Stimulated activated naive CD8-positive, alpha-beta T cell treated with anti-CD3 and anti-CD28 coated beads, Interleukin-15, Interleukin-2, amounts not matched to agents 100 ng/mL and 50 ng/mL, for 24 hours (primary cell): ENCODE results near the gene RTL1.

Source experiments
- H3K27ac Mint-ChIP-seq: one replicate; pipeline ENCODE4 v1.8.0; 2021; ENCODE audit warnings: mild to moderate bottlenecking, mixed read lengths
- H3K27me3 Mint-ChIP-seq: one replicate; pipeline ENCODE4 v1.8.0; 2021; ENCODE audit warnings: mixed read lengths
- H3K36me3 Mint-ChIP-seq: one replicate; pipeline ENCODE4 v1.8.0; 2021; ENCODE audit warnings: low read depth, mixed read lengths
- H3K4me1 Mint-ChIP-seq: one replicate; pipeline ENCODE4 v1.8.0; 2021; ENCODE audit warnings: low read depth, mixed read lengths
- H3K4me3 Mint-ChIP-seq: one replicate; pipeline ENCODE4 v1.8.0; 2021; ENCODE audit warnings: mild to moderate bottlenecking, mixed read lengths
- H3K9me3 Mint-ChIP-seq: one replicate; pipeline ENCODE4 v1.8.0; 2021; ENCODE audit warnings: mixed read lengths

The RTL1 gene

DNA sequence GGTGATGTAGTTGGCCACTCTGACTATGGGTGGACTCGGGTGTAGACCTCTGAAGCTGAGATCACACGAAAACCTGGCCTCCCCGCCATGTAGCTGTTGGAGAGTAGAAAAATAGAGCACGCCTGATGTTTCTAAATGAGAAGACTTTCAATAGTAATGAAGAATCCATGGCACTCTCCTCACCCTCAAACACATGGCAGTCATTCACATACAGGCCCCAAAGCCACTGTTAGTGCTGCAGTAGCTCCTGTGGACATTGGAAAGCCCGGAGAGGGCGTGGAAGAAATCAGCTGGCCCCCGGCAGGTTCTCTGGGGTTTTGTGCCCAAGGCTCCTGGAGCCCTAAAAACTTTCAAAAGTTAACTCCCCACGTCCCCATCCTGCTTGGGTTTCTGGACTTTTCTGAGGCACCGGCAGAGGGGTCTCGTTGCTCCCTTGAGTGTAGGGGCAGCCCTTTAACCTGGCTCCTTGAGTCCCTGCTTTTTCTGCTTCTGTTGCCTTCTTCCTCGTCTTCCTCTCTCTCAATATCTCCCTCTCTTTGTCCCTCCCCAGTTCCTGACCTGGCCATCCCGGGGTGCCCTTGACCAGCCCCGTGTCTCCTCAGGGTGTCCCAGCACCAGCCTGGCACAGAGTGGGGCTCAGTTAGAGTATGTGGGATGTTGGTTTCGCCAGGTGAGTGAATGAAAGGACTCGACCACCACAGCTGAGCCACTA lies 69.3 kb downstream of the RTL1 start:
- H3K4me3 Mint-ChIP-seq, result no peak overlapping the region
- H3K36me3 Mint-ChIP-seq, result no peaks in the 10 kb centered on the region
- no peaks in the 10 kb centered on the region for H3K9me3 Mint-ChIP-seq
- H3K4me1 Mint-ChIP-seq, result no peaks in the 10 kb centered on the region
- no peak overlapping the region for H3K27ac Mint-ChIP-seq
- peaks cover 16% of the 10 kb centered on the region for H3K27me3 Mint-ChIP-seq

DNA sequence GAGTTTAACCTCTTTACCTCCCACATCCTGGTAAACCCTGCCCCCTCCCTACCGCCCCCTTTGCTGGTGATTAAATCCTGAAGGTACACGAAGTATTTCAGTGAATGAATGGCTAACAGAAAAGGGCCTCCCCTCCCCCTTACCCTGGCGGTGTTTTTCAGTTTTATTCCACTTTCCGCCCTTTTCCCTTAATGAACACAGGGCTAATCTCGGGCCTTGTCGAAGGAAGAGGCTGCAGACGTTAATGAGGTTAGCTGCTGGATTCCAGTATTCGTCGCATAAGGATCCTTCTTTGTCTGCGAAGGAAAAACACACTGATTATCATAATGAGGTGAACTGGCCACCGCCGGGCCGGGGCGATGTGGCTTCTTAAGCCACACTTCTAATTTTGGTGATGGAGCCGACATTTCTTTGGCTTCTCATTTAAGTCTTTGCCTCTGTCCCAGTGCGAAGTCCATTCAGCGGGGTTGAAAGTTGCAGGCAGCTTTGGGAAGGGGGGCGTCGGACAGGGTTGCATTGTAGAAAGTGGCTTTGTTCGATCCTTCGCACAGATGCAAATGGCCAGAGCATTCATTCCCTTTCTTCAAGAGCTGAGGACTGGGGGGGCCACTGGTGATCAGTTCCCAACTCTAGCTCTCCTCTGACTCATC lies 71.1 kb downstream of the RTL1 start:
- peaks cover 26% of the 10 kb centered on the region for H3K27me3 Mint-ChIP-seq
- peaks cover 2% of the 10 kb centered on the region for H3K9me3 Mint-ChIP-seq
- no peak overlapping the region for H3K27ac Mint-ChIP-seq
- peaks cover 2% of the 10 kb centered on the region for H3K36me3 Mint-ChIP-seq
- H3K4me3 Mint-ChIP-seq, result no peak overlapping the region
- H3K4me1 Mint-ChIP-seq, result no peaks in the 10 kb centered on the region

DNA sequence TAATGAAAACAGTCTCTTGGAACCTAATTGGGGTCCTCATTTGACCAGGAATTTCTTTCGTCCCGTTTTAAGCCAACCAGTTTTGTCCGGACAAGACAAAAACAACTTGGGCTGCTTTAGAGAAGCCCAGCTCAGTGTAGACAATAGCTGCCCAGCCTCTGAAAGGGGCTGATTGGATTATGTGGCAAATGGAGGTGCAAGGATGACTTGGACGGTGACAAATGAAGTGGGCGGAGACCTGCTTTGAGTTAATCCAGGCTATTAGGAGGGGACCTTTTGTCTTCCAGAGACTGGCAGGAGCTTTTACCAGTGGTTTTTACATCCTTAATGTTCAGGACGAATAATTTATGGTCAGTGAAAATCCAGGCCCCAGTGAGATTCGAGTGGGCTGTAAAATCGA lies 72.8 kb downstream of the RTL1 start:
- Mint-ChIP-seq H3K4me3 (no peak overlapping the region), H3K27ac (no peak overlapping the region), H3K9me3 (peaks cover 4% of the 10 kb centered on the region), H3K4me1 (peaks cover 3% of the 10 kb centered on the region), H3K27me3 (peaks cover 35% of the 10 kb centered on the region), H3K36me3 (peaks cover 4% of the 10 kb centered on the region)
